Measurements from ENCODE around the gene COA5. TPM values are rescaled to one million over a fixed set of nuclear protein-coding genes. Genes with fewer than 3 reads are reported as not detected.

COA5 gene
- total RNA-seq, 1 donor: 22.6 TPM

- no peak for DNase-seq (ENCODE audit: low read depth)
- TF ChIP-seq CTCF (IDR thresholded peaks at IDR 0.05; ENCODE audit: insufficient read depth, low read length): no peak
- H3K4me3 ChIP-seq (ENCODE audit: low read depth, low read length): no peak overlapping the region
These were observed 51.8 kb downstream of the COA5 start for GRCh38 chr2:98556344-98557033.

GRCh38 chr2:98555696-98556095 is 52.6 kb downstream of the COA5 start:
- no peak for DNase-seq (ENCODE audit: low read depth)
- TF ChIP-seq CTCF (IDR thresholded peaks at IDR 0.05; ENCODE audit: insufficient read depth, low read length): no peak
- H3K4me3 ChIP-seq (ENCODE audit: low read depth, low read length): no peak overlapping the region

- no peak overlapping the region for H3K4me3 ChIP-seq (ENCODE audit: low read depth, low read length)
- no peak for DNase-seq (ENCODE audit: low read depth)
- TF ChIP-seq CTCF (IDR thresholded peaks at IDR 0.05; ENCODE audit: insufficient read depth, low read length): no peak
These were observed 54.0 kb downstream of the COA5 start for GRCh38 chr2:98554116-98554861.

- no peak for TF ChIP-seq CTCF (IDR thresholded peaks at IDR 0.05; ENCODE audit: insufficient read depth, low read length)
- DNase-seq (ENCODE audit: low read depth): no peak
- no peak overlapping the region for H3K4me3 ChIP-seq (ENCODE audit: low read depth, low read length)
These were observed 55.7 kb downstream of the COA5 start for GRCh38 chr2:98552499-98553179.

- no peak overlapping the region for H3K4me3 ChIP-seq (ENCODE audit: low read depth, low read length)
- TF ChIP-seq CTCF (IDR thresholded peaks at IDR 0.05; ENCODE audit: insufficient read depth, low read length): no peak
- DNase-seq (ENCODE audit: low read depth): no peak
These were observed 57.0 kb downstream of the COA5 start for GRCh38 chr2:98551316-98551715.

GRCh38 chr2:98550165-98550564 is 58.1 kb downstream of the COA5 start:
- TF ChIP-seq CTCF (IDR thresholded peaks at IDR 0.05; ENCODE audit: insufficient read depth, low read length): no peak
- H3K4me3 ChIP-seq (ENCODE audit: low read depth, low read length): no peak overlapping the region

More at GRCh38 chr2:98550165-98550564, 58.1 kb downstream of the COA5 start:
- DNase-seq (ENCODE audit: low read depth): no peak

Other genes with a start within 250 kb of the COA5 start
- gene INPP4A, start 163.7 kb downstream of the COA5 start, total RNA-seq (ENCODE audit: low replicate concordance): 11.2 and 16.2 TPM in 2 replicates
- 42.8 and 49.6 TPM in 2 replicates for gene UNC50, start 77 bp upstream of the COA5 start, total RNA-seq (ENCODE audit: low replicate concordance)
- gene MGAT4A, start 122.6 kb upstream of the COA5 start, total RNA-seq (ENCODE audit: low replicate concordance): 0.36 and 0.74 TPM in 2 replicates